MM.1S (cell line): ENCODE measurements around the gene KIF3C.

Source experiments
- DNase-seq: peaks from one replicate; pipeline ENCODE4 v3.0.0-alpha.2; 2015
- H2AFZ ChIP-seq: fragments of 300-600 bp; sonication (generic); 2 replicates; pipeline ENCODE4 v1.6.0; 2016; ENCODE audit warnings: antibody characterized with exemption, low read length
- H3F3A ChIP-seq: fragments of 300-600 bp; sonication (generic); 2 replicates; pipeline ENCODE4 v1.6.1; 2016; ENCODE audit warnings: mild to moderate bottlenecking, antibody characterized with exemption, low read length, moderate library complexity, mixed read lengths; ENCODE audit not compliant: insufficient read depth
- H3K27ac ChIP-seq: fragments of 300-600 bp; sonication (generic); 2 replicates; pipeline ENCODE4 v1.5.1; 2016; ENCODE audit warnings: mild to moderate bottlenecking, low read length
- H3K27me3 ChIP-seq: fragments of 300-600 bp; sonication (generic); replicated peaks from 2 replicates; pipeline ENCODE4 v1.6.0; 2016; ENCODE audit warnings: low read length; ENCODE audit not compliant: insufficient read depth
- H3K36me3 ChIP-seq: fragments of 300-600 bp; sonication (generic); replicated peaks from 2 replicates; pipeline ENCODE4 v1.6.1; 2016; ENCODE audit warnings: mild to moderate bottlenecking, low read length, mixed read lengths; ENCODE audit not compliant: insufficient read depth
- H3K4me1 ChIP-seq: fragments of 300-600 bp; sonication (generic); 2 replicates; pipeline ENCODE4 v1.6.1; 2016; ENCODE audit warnings: low read length, mixed read lengths
- H3K4me2 ChIP-seq: fragments of 300-600 bp; sonication (generic); 2 replicates; pipeline ENCODE4 v1.6.0; 2016; ENCODE audit warnings: low read depth, low read length
- H3K4me3 ChIP-seq: fragments of 300-600 bp; sonication (generic); 2 replicates; pipeline ENCODE4 v1.5.1; 2016; ENCODE audit warnings: low read length, mixed read lengths
- H3K79me2 ChIP-seq: fragments of 300-600 bp; sonication (generic); 2 replicates; pipeline ENCODE4 v1.6.1; 2016; ENCODE audit warnings: mixed run types, low read length, mixed read lengths
- H3K9ac ChIP-seq: fragments of 300-600 bp; sonication (generic); 2 replicates; pipeline ENCODE4 v1.6.1; 2016; ENCODE audit warnings: low read length, mixed read lengths
- H3K9me2 ChIP-seq: fragments of 300-600 bp; sonication (generic); replicated peaks from 2 replicates; pipeline ENCODE4 v1.6.1; 2016; ENCODE audit warnings: mild to moderate bottlenecking, low read length, mixed read lengths; ENCODE audit not compliant: insufficient read depth
- H3K9me3 ChIP-seq: fragments of 300-600 bp; sonication (generic); replicated peaks from 2 replicates; pipeline ENCODE4 v1.6.1; 2016; ENCODE audit warnings: mild to moderate bottlenecking, low read length, mixed read lengths; ENCODE audit not compliant: insufficient read depth
- H4K20me1 ChIP-seq: fragments of 300-600 bp; sonication (generic); 2 replicates; pipeline ENCODE4 v1.6.1; 2016; ENCODE audit warnings: mild to moderate bottlenecking, low read length, moderate library complexity, mixed read lengths; ENCODE audit not compliant: insufficient read depth
- EZH2 ChIP-seq: fragments of 300-600 bp; sonication (generic); optimal IDR thresholded peaks from 2 replicates; pipeline ENCODE3; 2017; ENCODE audit warnings: low read depth, mild to moderate bottlenecking, antibody characterized with exemption, low read length, mixed read lengths
- EZH2phosphoT487 ChIP-seq: fragments of 300-600 bp; sonication (generic); IDR thresholded peaks from 2 replicates; pipeline ENCODE4 v1.6.1; 2018; ENCODE audit warnings: antibody characterized with exemption, low read length
- TF ChIP-seq, protein P1 (sequence below): fragments of 300-600 bp; sonication (generic); IDR thresholded peaks from 2 replicates; pipeline ENCODE4 v1.5.1; 2016; ENCODE audit warnings: antibody characterized with exemption, low read length, mixed read lengths

The KIF3C gene

DNA sequence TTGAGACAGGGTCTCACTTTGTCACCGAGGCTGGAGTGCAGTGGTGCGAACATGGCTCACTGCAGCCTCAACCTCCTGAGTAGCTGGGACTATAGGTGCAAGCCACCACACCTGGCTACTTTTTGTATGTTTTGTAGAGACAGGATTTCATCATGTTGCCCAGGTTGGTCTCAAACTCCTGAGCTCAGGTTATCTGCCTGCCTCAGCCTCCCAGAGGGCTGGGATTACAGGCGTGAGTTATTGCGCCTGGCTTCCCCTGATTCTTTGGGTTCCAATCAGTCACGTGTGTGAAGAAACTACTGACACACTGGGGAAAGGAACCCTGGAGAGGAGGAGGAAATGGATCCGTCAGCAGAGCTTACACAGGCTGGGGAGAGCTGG is 29.3 kb upstream of the KIF3C start:
- Histone ChIP-seq H3F3A (no peaks in the 10 kb centered on the region), H3K4me3 (no peak overlapping the region), H3K27me3 (no peaks in the 10 kb centered on the region), H3K36me3 (no peaks in the 10 kb centered on the region), H3K4me1 (peaks cover 12% of the 10 kb centered on the region), H3K27ac (no peak overlapping the region), H2AFZ (no peak overlapping the region), H3K79me2 (no peaks in the 10 kb centered on the region), H3K9me2 (no peaks in the 10 kb centered on the region), H3K9ac (no peak overlapping the region), H3K4me2 (no peak overlapping the region), H3K9me3 (no peaks in the 10 kb centered on the region), H4K20me1 (no peaks in the 10 kb centered on the region)
- TF ChIP-seq EZH2 (no peak), EZH2phosphoT487 (no peak)
- TF ChIP-seq, protein P1, sequence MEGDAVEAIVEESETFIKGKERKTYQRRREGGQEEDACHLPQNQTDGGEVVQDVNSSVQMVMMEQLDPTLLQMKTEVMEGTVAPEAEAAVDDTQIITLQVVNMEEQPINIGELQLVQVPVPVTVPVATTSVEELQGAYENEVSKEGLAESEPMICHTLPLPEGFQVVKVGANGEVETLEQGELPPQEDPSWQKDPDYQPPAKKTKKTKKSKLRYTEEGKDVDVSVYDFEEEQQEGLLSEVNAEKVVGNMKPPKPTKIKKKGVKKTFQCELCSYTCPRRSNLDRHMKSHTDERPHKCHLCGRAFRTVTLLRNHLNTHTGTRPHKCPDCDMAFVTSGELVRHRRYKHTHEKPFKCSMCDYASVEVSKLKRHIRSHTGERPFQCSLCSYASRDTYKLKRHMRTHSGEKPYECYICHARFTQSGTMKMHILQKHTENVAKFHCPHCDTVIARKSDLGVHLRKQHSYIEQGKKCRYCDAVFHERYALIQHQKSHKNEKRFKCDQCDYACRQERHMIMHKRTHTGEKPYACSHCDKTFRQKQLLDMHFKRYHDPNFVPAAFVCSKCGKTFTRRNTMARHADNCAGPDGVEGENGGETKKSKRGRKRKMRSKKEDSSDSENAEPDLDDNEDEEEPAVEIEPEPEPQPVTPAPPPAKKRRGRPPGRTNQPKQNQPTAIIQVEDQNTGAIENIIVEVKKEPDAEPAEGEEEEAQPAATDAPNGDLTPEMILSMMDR, result no peak
- DNase-seq, result no peak

DNA sequence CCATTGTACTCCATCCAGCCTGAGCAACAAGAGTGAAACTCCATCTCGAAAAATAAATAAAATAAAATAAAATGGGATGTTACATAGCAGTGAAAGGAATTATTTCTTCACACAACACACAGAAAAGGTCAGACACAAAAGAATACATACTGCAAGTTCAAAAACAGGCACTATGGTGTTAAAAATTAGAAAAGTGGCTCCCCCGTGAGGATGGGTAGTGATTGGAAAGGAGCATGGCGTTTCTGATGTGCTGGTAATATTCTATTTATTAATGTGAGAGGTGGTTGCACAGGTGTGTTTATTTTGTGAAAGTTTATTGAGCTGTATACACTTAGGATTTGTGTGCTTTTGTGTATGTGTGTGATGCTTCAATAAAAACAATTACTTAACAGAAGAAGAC is 28.6 kb upstream of the KIF3C start:
- Histone ChIP-seq H3K79me2 (no peaks in the 10 kb centered on the region), H3K27ac (no peak overlapping the region), H3K9me2 (no peaks in the 10 kb centered on the region), H2AFZ (no peak overlapping the region), H4K20me1 (no peaks in the 10 kb centered on the region), H3K9me3 (no peaks in the 10 kb centered on the region), H3K27me3 (no peaks in the 10 kb centered on the region), H3K4me1 (peaks cover 12% of the 10 kb centered on the region), H3K4me2 (no peak overlapping the region), H3K36me3 (no peaks in the 10 kb centered on the region), H3K9ac (no peak overlapping the region), H3F3A (no peaks in the 10 kb centered on the region), H3K4me3 (no peak overlapping the region)
- TF ChIP-seq EZH2 (no peak), EZH2phosphoT487 (no peak)
- TF ChIP-seq, protein P1, result no peak
- DNase-seq, result no peak

DNA sequence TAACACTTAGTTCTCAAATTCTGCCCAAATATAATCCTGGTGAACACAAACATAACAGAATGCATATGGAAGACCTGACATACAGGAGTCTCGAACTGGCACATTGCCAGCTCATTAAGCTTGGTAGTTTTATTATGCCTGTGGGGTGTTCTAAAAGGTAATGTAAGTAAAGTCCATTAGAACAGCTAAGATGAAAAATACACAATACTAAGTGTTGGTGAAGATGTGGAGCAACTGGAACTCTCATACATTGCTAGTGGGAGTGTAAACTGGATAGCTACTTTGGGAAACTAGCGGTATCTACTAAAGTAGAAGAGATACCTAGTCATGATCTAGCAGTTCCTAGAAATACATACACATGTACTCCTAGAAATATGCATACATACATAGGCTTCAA is 27.3 kb upstream of the KIF3C start:
- Histone ChIP-seq H2AFZ (no peak overlapping the region), H3K9ac (no peak overlapping the region), H3K27me3 (no peaks in the 10 kb centered on the region), H3K9me2 (no peaks in the 10 kb centered on the region), H3K79me2 (no peaks in the 10 kb centered on the region), H3K4me3 (no peak overlapping the region), H3K4me2 (no peak overlapping the region; the same call in 1 of the 2 replicates), H3K9me3 (no peaks in the 10 kb centered on the region), H3F3A (no peaks in the 10 kb centered on the region), H3K27ac (no peak overlapping the region), H3K36me3 (no peaks in the 10 kb centered on the region), H3K4me1 (peaks cover 12% of the 10 kb centered on the region), H4K20me1 (no peaks in the 10 kb centered on the region)
- no peak for DNase-seq
- TF ChIP-seq, protein P1, result no peak
- TF ChIP-seq EZH2 (no peak), EZH2phosphoT487 (no peak)
